Measurements from ENCODE around the gene DNM2. TPM values are rescaled to one million over a fixed set of nuclear protein-coding genes. Genes with fewer than 3 reads are reported as not detected.
A peak's percentile ranks its signal among the peaks of the same experiment; 100 is the strongest.
"Not testable (repeated sequence)": the region's sequence is repeated elsewhere in the genome, so short reads cannot be mapped to it uniquely, and the experiment has no call there.

DNM2 gene
- total RNA-seq, 1 donor from 2014 or later = 117 TPM

DNA sequence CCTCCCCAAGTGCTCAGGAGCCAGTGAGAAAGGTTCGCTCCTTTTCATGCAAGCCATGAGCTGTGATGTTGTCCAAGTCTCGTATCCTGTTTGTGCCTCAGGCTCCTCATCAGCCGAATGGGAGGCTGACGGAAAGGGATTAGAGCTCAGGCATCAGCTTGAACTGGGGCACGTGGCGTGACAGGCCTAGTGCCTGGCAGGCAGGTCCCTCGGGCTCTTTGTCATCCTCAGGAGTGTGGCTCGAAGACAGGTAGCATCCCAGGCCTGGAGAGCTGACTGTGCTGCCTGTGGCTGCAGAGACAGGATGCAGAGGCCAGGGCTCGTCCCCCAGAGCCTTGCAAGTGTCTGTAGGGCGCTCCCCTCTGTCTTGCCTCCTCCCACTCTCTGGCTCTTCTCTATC, 38.5 kb downstream of the DNM2 start:
- Mint-ChIP-seq H3K4me3 (no peak overlapping the region), H3K27me3 (ENCODE audit: low read depth) (no peaks in the 10 kb centered on the region), H3K4me1 (peaks cover 16% of the 10 kb centered on the region), H3K36me3 (ENCODE audit: low read depth) (peaks cover 4% of the 10 kb centered on the region), H3K27ac (ENCODE audit: unreplicated experiment) (no peak overlapping the region), H3K9me3 (no peaks in the 10 kb centered on the region)
- TF ChIP-seq, protein P1, sequence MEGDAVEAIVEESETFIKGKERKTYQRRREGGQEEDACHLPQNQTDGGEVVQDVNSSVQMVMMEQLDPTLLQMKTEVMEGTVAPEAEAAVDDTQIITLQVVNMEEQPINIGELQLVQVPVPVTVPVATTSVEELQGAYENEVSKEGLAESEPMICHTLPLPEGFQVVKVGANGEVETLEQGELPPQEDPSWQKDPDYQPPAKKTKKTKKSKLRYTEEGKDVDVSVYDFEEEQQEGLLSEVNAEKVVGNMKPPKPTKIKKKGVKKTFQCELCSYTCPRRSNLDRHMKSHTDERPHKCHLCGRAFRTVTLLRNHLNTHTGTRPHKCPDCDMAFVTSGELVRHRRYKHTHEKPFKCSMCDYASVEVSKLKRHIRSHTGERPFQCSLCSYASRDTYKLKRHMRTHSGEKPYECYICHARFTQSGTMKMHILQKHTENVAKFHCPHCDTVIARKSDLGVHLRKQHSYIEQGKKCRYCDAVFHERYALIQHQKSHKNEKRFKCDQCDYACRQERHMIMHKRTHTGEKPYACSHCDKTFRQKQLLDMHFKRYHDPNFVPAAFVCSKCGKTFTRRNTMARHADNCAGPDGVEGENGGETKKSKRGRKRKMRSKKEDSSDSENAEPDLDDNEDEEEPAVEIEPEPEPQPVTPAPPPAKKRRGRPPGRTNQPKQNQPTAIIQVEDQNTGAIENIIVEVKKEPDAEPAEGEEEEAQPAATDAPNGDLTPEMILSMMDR (conservative IDR thresholded peaks at IDR 0.05) = no peak
- no peak for DNase-seq (ENCODE audit: low read depth, low spot score)

DNA sequence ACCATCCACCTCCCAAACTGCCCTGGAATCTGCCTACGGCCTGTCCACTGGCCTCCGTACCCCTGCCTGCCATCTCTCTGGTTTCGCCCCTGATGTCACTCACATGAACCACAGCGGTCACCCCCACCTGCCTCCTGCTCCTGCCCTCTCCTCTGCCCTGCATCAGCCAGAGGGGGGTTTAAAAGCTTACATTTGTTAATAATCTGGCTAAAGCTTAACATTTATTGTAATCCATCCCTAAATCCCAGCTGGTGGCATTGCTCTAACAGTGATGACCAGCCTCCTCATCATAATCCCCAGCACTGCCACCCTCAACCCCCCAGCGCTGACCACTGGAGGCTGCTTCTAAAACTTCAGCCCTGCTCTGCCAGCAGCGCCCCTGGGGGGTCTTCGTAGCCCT, 38.9 kb downstream of the DNM2 start:
- Mint-ChIP-seq H3K27ac (ENCODE audit: unreplicated experiment) (no peak overlapping the region), H3K27me3 (ENCODE audit: low read depth) (no peaks in the 10 kb centered on the region), H3K9me3 (no peaks in the 10 kb centered on the region), H3K36me3 (ENCODE audit: low read depth) (peaks cover 4% of the 10 kb centered on the region), H3K4me1 (peaks cover 16% of the 10 kb centered on the region), H3K4me3 (no peak overlapping the region)
- DNase-seq (ENCODE audit: low read depth, low spot score) = no peak
- TF ChIP-seq, protein P1 (conservative IDR thresholded peaks at IDR 0.05) = no peak

DNA sequence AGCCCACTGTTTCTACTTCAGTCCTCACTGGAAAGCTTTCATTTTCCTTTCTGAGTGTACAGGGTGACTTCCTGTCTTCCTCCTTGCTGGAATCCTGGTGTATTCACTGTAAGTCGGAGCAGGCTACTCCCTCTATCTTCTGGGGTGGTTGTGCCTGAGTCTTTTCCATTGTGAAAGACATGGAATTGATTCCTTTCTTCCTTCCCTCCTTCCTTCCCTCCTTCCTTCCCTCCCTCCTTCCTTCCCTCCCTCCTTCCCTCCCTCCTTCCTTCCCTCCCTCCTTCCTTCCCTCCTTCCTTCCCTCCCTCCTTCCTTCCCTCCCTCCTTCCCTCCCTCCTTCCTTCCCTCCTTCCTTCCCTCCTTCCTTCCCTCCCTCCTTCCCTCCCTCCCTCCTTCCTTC, 40.2 kb downstream of the DNM2 start:
- H3K9me3 Mint-ChIP-seq; H3K36me3 Mint-ChIP-seq (ENCODE audit: low read depth); H3K27ac Mint-ChIP-seq (ENCODE audit: unreplicated experiment); H3K4me3 Mint-ChIP-seq; H3K27me3 Mint-ChIP-seq (ENCODE audit: low read depth); DNase-seq (ENCODE audit: low read depth, low spot score): not testable (repeated sequence)
- peaks cover 16% of the 10 kb centered on the region for H3K4me1 Mint-ChIP-seq

DNA sequence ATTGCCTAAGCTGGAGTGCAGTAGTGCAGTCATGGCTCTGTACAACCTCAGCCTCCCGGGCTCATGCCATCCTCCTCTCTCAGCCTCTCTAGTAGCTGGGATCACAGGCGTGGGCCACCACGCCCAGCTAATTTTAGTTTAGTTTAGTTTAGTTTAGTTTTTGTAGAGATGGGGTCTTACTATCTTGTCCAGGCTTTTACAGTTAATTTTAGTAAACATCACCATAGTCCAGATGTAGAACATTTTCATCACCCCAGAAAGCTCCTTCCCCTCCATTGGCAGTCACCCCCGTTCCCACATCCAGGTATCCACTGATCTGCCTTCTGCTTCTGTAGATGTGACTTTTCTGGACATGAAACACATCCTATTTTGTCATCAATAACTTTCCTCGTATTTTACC, 41.1 kb downstream of the DNM2 start:
- TF ChIP-seq, protein P1 (conservative IDR thresholded peaks at IDR 0.05) = no peak
- peaks cover 16% of the 10 kb centered on the region for H3K4me1 Mint-ChIP-seq
- H3K27ac Mint-ChIP-seq (ENCODE audit: unreplicated experiment) = no peak overlapping the region
- H3K36me3 Mint-ChIP-seq (ENCODE audit: low read depth) = peaks cover 4% of the 10 kb centered on the region
- no peak overlapping the region for H3K4me3 Mint-ChIP-seq
- no peaks in the 10 kb centered on the region for H3K27me3 Mint-ChIP-seq (ENCODE audit: low read depth)
- no peaks in the 10 kb centered on the region for H3K9me3 Mint-ChIP-seq
- DNase-seq (ENCODE audit: low read depth, low spot score) = no peak

DNA sequence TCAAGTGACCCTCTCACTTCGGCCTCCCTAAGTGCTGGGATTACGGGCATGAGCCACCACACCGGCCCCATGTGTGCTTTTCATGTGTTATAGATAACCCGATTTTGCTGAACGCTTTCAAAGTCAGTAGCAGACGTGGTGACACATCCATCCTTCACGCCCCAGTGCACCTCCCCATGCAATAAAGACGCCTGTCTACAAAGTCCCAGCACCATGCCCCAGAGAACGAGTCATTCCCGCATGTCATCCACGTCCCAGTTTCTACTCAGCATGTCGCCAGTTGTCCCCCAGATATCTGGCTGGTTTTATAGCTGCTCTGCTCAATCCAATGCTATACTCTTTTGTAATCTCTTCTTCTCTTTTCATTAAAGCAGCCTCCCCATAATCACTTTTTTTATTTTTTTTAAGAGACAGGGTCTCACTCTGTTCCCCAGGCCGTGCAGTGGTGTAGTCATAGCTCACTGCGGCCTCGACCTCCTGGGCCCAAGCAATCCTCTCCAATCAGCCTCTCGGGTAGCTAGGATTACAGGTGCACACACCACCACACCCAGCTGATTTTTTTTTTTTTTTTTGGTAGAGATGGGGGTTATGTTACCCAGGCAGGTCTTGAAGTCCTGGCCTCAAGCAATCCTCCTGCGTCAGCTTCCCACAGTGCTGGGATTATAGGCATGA, 42.5 kb downstream of the DNM2 start:
- no peak for DNase-seq (ENCODE audit: low read depth, low spot score)
- Mint-ChIP-seq H3K9me3 (no peaks in the 10 kb centered on the region), H3K4me3 (peak overlapping the region; percentile 19), H3K36me3 (ENCODE audit: low read depth) (peaks cover 4% of the 10 kb centered on the region), H3K27me3 (ENCODE audit: low read depth) (no peaks in the 10 kb centered on the region), H3K27ac (ENCODE audit: unreplicated experiment) (peak overlapping the region; percentile 19), H3K4me1 (peaks cover 16% of the 10 kb centered on the region)
- TF ChIP-seq, protein P1 (conservative IDR thresholded peaks at IDR 0.05) = no peak

DNA sequence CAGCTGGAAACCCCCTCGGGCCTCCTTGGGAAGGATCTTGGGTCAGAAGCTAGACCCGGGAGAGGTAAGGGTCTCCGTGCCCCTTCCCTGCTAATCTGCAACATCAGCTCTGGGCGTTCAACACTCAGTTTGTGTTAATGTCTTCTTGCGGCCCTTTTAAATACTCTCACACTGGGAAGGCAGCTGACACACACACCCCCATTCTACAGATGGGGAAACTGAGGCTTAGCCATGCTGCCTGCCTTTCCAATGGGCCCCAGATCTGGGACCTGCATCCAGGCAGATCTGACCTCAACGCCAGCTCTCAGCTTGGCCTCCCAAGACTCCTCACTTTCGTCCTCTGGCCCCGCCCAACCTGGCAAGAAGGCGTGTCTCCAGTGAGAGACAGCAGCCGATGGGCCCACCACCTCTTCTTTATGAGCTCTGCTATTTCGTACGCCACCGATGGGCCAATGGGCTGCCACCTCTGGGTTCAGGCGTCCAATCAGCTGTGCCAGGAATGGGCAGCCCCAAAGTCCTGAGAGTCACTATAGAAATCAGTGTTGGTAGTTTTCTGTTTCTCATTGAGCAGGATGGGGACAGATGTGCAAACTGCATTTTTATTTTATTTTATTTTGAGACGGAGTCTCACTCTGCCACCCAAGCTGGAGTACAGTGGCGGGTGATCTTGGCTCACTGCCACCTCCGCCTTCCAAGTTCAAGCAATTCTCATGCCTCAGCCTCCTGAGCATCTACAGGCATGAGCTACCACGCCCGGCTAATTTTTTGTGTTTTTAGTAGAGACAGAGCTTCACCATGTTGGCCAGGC, 43.8 kb downstream of the DNM2 start:
- TF ChIP-seq, protein P1 (conservative IDR thresholded peaks at IDR 0.05) = no peak
- H3K4me3 Mint-ChIP-seq = no peak overlapping the region
- H3K27ac Mint-ChIP-seq (ENCODE audit: unreplicated experiment) = no peak overlapping the region
- H3K9me3 Mint-ChIP-seq = no peaks in the 10 kb centered on the region
- H3K27me3 Mint-ChIP-seq (ENCODE audit: low read depth) = no peaks in the 10 kb centered on the region
- no peak for DNase-seq (ENCODE audit: low read depth, low spot score)
- H3K4me1 Mint-ChIP-seq = peaks cover 16% of the 10 kb centered on the region
- peaks cover 4% of the 10 kb centered on the region for H3K36me3 Mint-ChIP-seq (ENCODE audit: low read depth)
